GM10248 (cell line): ENCODE results near the gene CFAP57.
"Not testable (repeated sequence)": the region's sequence is repeated elsewhere in the genome, so short reads cannot be mapped to it uniquely, and the experiment has no call there.

Experiments
- CTCF ChIA-PET: fragments of 300-600 bp; sonication (Branson Sonifier 250); formaldehyde crosslinking; extraction: SDS; loops from one replicate; lab custom pipeline; 2021; ENCODE audit warnings: antibody characterized with exemption; lab: Yijun Ruan, JAX
- POLR2A ChIA-PET: fragments of 350-650 bp; sonication (Branson Sonifier 250); formaldehyde crosslinking; extraction: SDS; loops from one replicate; lab custom pipeline; 2020; ENCODE audit warnings: antibody characterized with exemption; lab: Yijun Ruan, JAX
- DNase-seq: peaks from one replicate; pipeline ENCODE4 v3.0.0; 2012; ENCODE audit errors: extremely low spot score
- TF ChIP-seq, protein P1 (sequence below): IDR thresholded peaks from 2 replicates; pipeline ENCODE4 v1.5.1; 2012; ENCODE audit warnings: mild to moderate bottlenecking, low read depth; ENCODE audit errors: extremely low read depth, missing control alignments, control extremely low read depth

Gene CFAP57

DNA sequence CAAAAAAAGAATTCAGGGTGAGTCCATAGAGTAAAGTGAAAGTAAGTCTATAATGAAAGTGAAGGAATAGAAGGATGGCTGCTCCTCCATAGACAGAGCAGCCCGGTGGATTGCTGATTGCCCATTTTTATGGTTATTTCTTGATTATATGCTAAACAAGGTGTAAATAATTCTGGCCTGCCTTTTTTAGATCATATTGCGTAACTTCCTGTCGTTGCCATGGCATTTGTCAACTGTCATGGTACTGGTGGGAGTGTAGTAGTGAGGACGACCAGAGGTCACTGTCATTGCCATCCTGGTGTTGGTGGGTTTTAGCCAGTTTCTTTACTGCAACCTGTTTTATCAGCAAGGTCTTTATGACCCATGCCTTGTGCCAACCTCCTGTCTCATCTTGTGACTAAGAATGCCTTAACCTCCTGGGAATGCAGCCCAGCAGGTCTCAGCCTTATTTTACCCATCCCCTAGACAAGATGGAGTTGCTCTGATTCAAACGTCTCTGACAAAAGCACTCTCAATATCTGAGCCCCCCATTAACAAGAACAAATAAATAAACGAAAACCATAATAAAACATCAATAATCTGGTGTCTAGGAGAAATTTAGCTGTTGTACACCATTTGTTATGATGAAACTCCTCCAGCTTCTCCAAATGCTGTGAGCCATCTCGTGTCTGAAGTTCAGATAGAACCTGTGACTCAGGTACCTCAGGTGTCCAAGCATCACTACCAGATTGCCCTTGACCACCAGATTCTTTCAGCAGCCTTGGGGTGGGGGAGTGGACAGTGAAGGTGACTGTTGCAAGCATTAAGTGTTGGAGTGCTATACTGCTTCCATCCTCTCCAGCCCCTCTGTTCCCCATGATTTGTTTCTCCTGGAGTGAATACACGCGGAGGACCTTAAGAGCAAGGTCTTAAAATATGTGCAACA is 36.0 kb upstream of the CFAP57 start:
- ChIA-PET CTCF (no interaction called here), POLR2A (no interaction called here)
- TF ChIP-seq, protein P1, sequence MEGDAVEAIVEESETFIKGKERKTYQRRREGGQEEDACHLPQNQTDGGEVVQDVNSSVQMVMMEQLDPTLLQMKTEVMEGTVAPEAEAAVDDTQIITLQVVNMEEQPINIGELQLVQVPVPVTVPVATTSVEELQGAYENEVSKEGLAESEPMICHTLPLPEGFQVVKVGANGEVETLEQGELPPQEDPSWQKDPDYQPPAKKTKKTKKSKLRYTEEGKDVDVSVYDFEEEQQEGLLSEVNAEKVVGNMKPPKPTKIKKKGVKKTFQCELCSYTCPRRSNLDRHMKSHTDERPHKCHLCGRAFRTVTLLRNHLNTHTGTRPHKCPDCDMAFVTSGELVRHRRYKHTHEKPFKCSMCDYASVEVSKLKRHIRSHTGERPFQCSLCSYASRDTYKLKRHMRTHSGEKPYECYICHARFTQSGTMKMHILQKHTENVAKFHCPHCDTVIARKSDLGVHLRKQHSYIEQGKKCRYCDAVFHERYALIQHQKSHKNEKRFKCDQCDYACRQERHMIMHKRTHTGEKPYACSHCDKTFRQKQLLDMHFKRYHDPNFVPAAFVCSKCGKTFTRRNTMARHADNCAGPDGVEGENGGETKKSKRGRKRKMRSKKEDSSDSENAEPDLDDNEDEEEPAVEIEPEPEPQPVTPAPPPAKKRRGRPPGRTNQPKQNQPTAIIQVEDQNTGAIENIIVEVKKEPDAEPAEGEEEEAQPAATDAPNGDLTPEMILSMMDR, result no peak
- DNase-seq, result no peak

DNA sequence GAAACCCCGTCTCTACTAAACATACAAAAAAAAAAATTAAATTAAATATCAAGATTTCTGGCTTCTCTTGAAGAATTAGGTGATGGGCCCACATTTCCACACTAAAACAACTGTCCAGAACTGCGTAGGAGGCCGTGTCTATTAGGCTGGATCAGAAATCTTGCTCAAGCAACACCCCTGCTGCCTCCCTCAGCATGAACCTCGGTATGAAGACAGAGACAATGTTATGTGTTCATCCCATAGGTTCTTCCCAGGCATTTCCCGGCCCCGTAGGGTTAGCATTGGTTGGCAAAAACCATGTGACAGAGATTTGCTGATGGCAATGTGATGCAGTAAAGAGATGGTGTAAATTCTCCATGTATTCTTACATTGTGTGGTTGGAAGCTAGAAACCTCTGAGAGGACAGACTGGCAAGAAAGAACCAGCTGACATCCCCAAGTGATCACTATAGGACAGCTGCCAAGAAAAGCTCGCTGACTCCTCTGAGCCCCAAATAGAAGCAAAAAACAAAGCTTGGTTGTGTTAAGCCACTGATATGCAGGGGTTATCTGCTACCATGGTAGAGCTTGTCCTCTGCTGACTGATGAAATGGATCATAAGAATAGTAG is 34.6 kb upstream of the CFAP57 start:
- DNase-seq, result no peak
- ChIA-PET POLR2A (no interaction called here), CTCF (no interaction called here)
- TF ChIP-seq, protein P1, result no peak

DNA sequence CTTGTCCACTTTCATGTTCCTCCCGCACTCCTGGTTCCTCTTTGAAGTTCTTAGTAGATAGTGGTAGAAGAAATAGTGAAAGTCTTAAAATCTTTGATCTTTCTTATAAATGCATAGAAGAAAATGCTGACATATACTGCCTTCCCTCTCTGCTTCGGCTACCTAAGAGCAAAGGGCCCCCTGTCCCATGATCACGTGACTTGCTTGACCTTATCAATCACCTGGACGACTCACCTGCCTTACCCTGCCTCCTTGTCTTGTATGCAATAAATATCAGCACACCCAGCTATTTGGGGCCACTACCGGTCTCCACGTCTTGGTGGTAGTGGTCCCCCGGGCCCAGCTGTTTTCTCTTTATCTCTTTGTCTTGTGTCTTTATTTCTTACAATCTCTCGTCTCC is 32.8 kb upstream of the CFAP57 start:
- DNase-seq, POLR2A ChIA-PET: not testable (repeated sequence)

DNA sequence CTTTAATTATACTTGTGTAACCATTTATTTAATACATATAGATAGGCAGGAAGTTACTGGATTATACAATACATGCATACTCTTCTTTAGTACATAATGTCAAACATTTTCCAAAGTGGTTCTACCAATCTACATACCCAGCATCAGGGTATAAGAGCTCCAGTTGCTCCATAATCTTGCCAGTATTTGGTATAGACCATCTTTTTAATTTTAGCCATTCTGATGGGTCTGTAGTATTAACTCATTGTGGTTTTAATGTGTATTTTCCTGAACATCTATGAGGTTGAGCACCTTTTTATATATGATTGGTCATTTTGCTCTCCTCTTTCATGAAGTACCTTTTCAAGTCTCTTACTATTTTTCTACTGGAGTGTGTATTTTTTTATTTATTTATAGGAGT is 32.1 kb upstream of the CFAP57 start:
- ChIA-PET CTCF (no interaction called here), POLR2A (no interaction called here)
- no peak for DNase-seq
- TF ChIP-seq, protein P1, result no peak

More for the DNA sequence above, 32.8 kb upstream of the CFAP57 start:
- CTCF ChIA-PET, result not testable (repeated sequence)

DNA sequence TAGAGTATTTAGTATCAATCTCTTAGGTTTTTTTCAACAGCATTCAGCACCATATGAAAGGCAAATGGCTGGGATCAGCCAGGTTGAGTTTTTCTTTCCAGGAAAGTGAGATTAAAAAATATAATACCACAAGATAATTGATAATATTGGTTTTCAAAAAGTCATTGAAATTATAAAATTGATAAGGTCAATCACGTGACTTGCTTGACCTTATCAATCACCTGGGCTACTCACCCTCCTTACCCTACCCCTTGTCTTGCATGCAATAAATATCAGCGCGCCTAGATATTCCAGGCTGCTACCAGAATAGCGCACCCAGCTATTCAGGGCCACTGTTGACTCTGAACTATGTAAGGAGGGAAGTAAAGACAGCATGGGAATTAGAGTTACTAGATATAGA is 31.5 kb upstream of the CFAP57 start:
- no peak for DNase-seq
- TF ChIP-seq, protein P1, result no peak
- CTCF ChIA-PET, result no interaction called here
- POLR2A ChIA-PET, result no interaction called here

DNA sequence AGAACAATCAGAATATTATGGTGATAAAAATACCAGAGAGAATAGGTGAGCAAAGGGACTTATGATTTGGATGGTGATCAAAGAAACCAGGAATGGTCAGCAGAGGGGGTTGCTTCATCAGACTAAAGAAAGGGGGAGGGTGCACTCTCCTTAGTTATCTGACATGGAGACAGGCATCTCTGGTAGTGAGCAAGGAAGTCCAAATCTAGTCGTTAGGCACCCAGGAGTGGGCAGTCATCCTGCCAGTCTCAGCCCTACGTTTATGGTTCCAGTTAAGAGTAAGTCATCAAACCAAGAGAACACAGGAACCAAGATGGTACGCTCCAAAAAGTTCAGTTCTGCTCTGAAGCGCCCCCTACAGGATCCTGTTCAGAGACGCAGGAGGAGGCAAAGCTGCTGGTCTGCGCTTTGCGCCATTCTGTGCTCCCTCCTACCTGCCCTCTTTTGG is 28.7 kb upstream of the CFAP57 start:
- TF ChIP-seq, protein P1, result peak; percentile 8
- CTCF ChIA-PET, result interaction anchor here (1.2 kb wide), 2 partner anchors 10 to 28 kb away, joined by 4 read pairs; partner anchors contain the start of genes CFAP57 and EBNA1BP2
- DNase-seq, result no peak
- POLR2A ChIA-PET, result no interaction called here

DNA sequence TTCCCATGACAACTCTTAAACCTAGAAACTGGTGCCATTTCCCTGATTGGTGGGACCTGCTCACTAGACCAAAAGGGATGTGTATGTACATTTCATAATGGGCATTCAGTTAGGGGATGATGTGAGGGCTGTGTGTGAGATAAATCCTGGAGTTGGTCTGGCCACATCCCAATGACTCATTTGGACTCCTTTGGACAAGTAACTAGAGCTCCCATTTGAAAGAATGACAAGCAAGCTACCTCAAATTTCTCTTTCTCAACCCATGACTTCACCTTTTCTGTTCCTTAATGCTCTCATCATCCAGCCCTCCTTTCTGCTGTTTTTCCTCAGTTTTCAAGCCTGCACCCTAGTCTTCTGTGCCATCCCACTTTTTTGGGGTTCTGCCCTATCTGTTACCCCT is 27.9 kb upstream of the CFAP57 start:
- ChIA-PET POLR2A (no interaction called here), CTCF (interaction anchor here (1.2 kb wide), 2 partner anchors 9 to 27 kb away, joined by 4 read pairs; partner anchors contain the start of genes CFAP57 and EBNA1BP2)
- TF ChIP-seq, protein P1, result no peak
- DNase-seq, result no peak
